HCT116 (cell line): Measurements from ENCODE around the gene CENATAC.

Experiments used
- POLR2A ChIP-seq: IDR thresholded peaks from 2 replicates; pipeline ENCODE4 v1.7.0; 2011; ENCODE audit warnings: borderline replicate concordance; ENCODE audit not compliant: insufficient read depth, insufficient read length; ENCODE audit errors: extremely low read depth
- TF ChIP-seq, protein P1 (sequence below), 3 experiments: fragments of 200-600 bp in 1 of 3; sonication (generic) in 1 of 3; IDR thresholded peaks in 2 of 3; conservative IDR thresholded peaks in 1 of 3; 2 replicates each; pipeline ENCODE4 v1.5.1; 2012 to 2017; ENCODE audit warnings: low read depth in 2 of 3, low read length in 2 of 3, antibody characterized with exemption in 1 of 3, borderline replicate concordance in 1 of 3, control low read depth in 1 of 3, mild to moderate bottlenecking in 1 of 3, mixed read lengths in 1 of 3, mixed run types in 1 of 3, moderate library complexity in 1 of 3; ENCODE audit not compliant: insufficient read depth in 1 of 3

DNA sequence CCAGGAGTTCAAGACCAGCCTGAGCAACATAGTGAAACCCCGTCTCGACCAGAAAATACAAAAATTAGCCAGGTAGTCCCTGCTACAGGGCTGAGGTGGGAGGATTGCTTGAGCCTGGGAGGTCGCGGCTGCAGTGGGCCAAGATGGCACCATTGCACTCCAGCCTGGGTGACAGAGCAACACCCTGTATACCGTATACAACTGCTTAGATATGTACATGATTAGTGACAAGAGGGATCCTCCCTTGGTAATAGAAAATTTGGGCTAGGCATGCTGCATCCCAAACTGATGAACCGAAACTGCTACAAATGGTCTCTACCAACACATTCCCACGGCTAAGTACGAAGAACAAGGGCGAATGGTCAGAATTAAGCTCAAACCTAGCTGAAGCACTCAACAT lies 45.0 kb downstream of the CENATAC start:
- no peak for TF ChIP-seq POLR2A
- TF ChIP-seq, protein P1, sequence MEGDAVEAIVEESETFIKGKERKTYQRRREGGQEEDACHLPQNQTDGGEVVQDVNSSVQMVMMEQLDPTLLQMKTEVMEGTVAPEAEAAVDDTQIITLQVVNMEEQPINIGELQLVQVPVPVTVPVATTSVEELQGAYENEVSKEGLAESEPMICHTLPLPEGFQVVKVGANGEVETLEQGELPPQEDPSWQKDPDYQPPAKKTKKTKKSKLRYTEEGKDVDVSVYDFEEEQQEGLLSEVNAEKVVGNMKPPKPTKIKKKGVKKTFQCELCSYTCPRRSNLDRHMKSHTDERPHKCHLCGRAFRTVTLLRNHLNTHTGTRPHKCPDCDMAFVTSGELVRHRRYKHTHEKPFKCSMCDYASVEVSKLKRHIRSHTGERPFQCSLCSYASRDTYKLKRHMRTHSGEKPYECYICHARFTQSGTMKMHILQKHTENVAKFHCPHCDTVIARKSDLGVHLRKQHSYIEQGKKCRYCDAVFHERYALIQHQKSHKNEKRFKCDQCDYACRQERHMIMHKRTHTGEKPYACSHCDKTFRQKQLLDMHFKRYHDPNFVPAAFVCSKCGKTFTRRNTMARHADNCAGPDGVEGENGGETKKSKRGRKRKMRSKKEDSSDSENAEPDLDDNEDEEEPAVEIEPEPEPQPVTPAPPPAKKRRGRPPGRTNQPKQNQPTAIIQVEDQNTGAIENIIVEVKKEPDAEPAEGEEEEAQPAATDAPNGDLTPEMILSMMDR (IDR thresholded peaks at IDR 0.05 in 2 of 3, conservative IDR thresholded peaks at IDR 0.05 in 1 of 3; ENCODE audit: borderline replicate concordance in 1 of 3, insufficient read depth in 1 of 3, low read depth in 2 of 3, low read length in 2 of 3) = no peak
